ENCODE measurements around the gene OR7G2. TPM values are rescaled to one million over a fixed set of nuclear protein-coding genes. Genes with fewer than 3 reads are reported as not detected.
"Not testable (repeated sequence)": the region's sequence is repeated elsewhere in the genome, so short reads cannot be mapped to it uniquely, and the experiment has no call there.

OR7G2 gene
- total RNA-seq, 1 experiment from 2014 or later = not detected

- no peak for DNase-seq (ENCODE audit: low spot score)
- in situ Hi-C loops (cut with HindIII; ENCODE audit: low sequenced_read_pairs) = no loop called here
These were observed 30.4 kb downstream of the OR7G2 start for GRCh38 chr19:9076901-9077300.

GRCh38 chr19:9075064-9075949, 32.0 kb downstream of the OR7G2 start:
- DNase-seq (ENCODE audit: low spot score) = peak; percentile 1
- in situ Hi-C loops (cut with HindIII; ENCODE audit: low sequenced_read_pairs) = no loop called here

DNA sequence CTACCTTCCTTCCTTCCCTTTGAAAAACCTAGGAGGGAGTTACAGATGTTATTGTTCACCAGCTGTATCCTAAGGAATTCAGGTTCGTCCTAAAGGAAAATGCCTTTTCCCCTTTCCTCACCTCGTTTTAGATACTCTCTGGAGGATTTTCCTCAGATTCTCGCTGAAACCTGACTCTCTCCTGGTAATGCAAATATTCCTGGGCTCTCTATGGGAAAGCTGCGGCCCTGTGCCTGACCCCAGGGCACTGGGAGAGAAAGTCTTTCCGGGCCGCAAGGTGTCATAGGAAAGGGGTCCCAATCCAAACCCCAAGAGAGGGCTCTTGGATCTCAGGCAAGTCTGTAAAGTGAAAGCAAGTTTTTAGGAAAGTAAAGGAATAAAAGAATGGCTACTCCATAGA, 33.5 kb downstream of the OR7G2 start:
- no peak for DNase-seq (ENCODE audit: low spot score)
- in situ Hi-C loops (cut with HindIII; ENCODE audit: low sequenced_read_pairs) = no loop called here

DNA sequence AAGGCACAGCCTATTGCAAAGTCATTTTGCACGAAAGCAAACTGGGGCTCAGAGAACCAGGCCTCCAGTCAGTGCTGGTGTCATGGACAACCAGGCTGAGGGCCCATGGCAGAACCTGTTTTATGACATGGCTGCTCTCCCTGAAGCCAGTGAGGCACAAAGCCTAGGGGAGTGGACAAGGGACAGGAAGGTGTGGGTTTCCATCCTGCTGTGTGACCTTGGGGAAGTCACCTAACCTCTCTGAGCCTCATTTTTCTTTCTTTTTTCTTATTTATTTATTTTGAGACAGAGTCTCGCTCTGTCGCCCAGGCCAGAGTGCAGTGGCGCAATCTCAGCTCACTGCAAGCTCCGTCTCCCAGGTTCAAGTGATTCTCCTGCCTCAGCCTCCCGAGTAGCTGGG, 35.6 kb downstream of the OR7G2 start:
- in situ Hi-C loops (cut with HindIII; ENCODE audit: low sequenced_read_pairs); DNase-seq (ENCODE audit: low spot score): not testable (repeated sequence)

GRCh38 chr19:9070066-9070465, 37.2 kb downstream of the OR7G2 start:
- in situ Hi-C loops (cut with HindIII; ENCODE audit: low sequenced_read_pairs) = no loop called here
- DNase-seq (ENCODE audit: low spot score) = no peak

DNA sequence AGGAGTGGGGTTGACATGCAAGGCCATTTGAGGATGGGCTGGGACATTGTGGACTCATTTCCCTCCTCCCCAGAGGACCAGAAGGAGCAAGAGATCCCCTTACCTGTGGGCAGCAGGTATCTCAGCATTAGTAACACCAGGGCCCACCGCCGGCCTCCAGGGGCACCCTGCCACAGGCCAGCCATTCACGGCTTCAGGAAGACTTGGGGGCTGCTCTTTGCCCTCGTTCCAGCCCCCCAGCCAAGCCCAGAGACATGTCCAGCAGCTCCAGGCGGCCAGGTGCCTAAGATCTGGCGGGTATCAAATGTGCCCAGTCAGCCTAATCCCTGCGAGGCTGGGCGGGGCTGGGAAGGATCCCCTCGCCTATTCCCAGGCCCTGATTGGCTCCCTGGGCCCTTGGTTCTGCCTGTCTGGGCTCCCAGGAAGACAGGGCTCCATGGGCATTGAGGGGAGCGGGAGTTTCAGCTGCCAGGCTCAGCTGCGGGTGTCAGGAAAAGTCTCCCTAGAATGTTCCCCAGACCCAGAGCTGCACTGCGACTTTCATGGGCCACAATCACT, 41.7 kb downstream of the OR7G2 start:
- in situ Hi-C loops (cut with HindIII; ENCODE audit: low sequenced_read_pairs) = no loop called here

DNA sequence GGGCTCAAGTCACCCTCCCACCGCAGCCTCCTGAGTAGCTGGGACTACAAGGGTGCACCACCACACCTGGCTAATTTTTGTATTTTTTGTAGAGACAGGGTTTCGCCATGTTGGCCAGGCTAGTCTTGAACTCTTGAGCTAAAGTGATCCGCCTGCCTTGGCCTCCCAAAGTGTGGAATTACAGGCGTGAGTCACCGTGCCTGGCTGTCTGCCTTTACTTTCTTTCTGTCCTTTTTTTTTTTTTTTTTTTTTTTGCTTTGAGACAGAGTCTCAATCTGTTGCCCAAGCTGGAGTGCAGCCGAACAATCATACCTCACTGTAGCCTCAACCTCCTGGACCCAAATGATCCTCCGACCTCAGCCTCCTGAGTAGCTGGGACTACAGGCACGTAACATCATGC, 45.4 kb downstream of the OR7G2 start:
- DNase-seq (ENCODE audit: low spot score) = no peak
- in situ Hi-C loops (cut with HindIII; ENCODE audit: low sequenced_read_pairs) = no loop called here

More for the DNA sequence above, 41.7 kb downstream of the OR7G2 start:
- no peak for DNase-seq (ENCODE audit: low spot score)

- no peak for DNase-seq (ENCODE audit: low spot score)
These were observed 46.5 kb downstream of the OR7G2 start for GRCh38 chr19:9060564-9061340.

GRCh38 chr19:9058905-9059667, 48.2 kb downstream of the OR7G2 start:
- in situ Hi-C loops (cut with HindIII; ENCODE audit: low sequenced_read_pairs) = no loop called here
- no peak for DNase-seq (ENCODE audit: low spot score)

More at GRCh38 chr19:9060564-9061340, 46.5 kb downstream of the OR7G2 start:
- in situ Hi-C loops (cut with HindIII; ENCODE audit: low sequenced_read_pairs) = no loop called here

- in situ Hi-C loops (cut with HindIII; ENCODE audit: low sequenced_read_pairs) = no loop called here
- DNase-seq (ENCODE audit: low spot score) = no peak
These were observed 49.6 kb downstream of the OR7G2 start for GRCh38 chr19:9057505-9058258.

DNA sequence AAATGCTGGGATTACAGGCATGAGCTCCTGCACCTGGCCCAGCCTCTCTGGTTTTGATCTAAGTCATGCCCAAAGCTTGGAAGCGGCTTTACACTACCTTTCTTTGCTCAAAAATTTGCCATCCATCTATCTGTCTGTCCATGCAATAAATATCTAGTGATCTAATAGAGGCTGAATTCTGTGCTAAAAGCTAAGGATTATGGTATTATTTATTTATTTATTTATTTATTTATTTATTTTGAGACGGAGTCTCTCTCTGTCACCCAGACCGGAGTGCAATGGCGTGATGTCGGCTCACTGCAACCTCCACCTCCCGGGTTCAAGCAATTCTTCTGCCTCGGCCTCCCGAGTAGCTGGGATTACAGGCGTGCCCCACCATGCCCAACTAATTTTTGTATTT, 51.1 kb downstream of the OR7G2 start:
- in situ Hi-C loops (cut with HindIII; ENCODE audit: low sequenced_read_pairs) = not testable (repeated sequence)

GRCh38 chr19:9054765-9055164, 52.5 kb downstream of the OR7G2 start:
- no peak for DNase-seq (ENCODE audit: low spot score)
- in situ Hi-C loops (cut with HindIII; ENCODE audit: low sequenced_read_pairs) = no loop called here

More for the DNA sequence above, 51.1 kb downstream of the OR7G2 start:
- not testable (repeated sequence) for DNase-seq (ENCODE audit: low spot score)

DNA sequence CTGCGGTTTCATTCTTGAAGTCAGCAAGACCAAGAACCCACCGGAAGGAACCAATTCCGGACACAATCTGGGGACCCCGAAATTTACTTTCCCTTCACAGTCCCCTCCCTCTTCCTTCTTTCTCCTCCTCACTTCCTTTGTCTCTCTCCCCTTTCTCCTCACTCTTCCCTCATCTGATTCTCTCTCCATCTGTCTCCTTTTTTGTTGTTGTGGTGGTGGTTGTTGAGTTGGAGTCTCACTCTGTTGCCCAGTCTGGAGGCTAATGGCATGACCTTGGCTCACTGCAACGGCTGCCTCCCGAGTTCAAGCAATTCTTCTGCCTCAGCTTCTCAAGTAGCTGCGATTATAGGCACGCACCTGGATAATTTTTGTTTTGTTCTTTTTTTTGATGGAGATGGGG, 53.1 kb downstream of the OR7G2 start:
- in situ Hi-C loops (cut with HindIII; ENCODE audit: low sequenced_read_pairs) = no loop called here
- no peak for DNase-seq (ENCODE audit: low spot score)

GRCh38 chr19:9053674-9054073, 53.6 kb downstream of the OR7G2 start:
- in situ Hi-C loops (cut with HindIII; ENCODE audit: low sequenced_read_pairs); DNase-seq (ENCODE audit: low spot score): not testable (repeated sequence)

GRCh38 chr19:9052894-9053293, 54.4 kb downstream of the OR7G2 start:
- in situ Hi-C loops (cut with HindIII; ENCODE audit: low sequenced_read_pairs) = no loop called here
- no peak for DNase-seq (ENCODE audit: low spot score)
